Stomach smooth muscle (tissue), 2 donors: ENCODE data around the gene IPO9.

Experiments used
- H3K27ac ChIP-seq: one replicate; pipeline ENCODE4 v1.7.0; 2013; ENCODE audit warnings: mild to moderate bottlenecking, low read length, inconsistent platforms
- H3K27me3 ChIP-seq, 2 donors: one replicate each; pipeline ENCODE4 v1.7.0; 2013; ENCODE audit warnings: low read length in 2 of 2; ENCODE audit not compliant: insufficient read depth in 2 of 2, control insufficient read depth in 1 of 2
- H3K36me3 ChIP-seq, 2 donors: one replicate each; pipeline ENCODE4 v1.7.0; 2013; ENCODE audit warnings: low read length in 2 of 2; ENCODE audit not compliant: control insufficient read depth in 2 of 2, insufficient read depth in 2 of 2
- H3K4me1 ChIP-seq: one replicate; pipeline ENCODE4 v1.7.0; 2013; ENCODE audit warnings: low read length; ENCODE audit not compliant: control insufficient read depth, insufficient read depth
- H3K4me3 ChIP-seq, 2 donors: one replicate each; pipeline ENCODE4 v1.7.0; 2013; ENCODE audit warnings: low read length in 2 of 2
- H3K9ac ChIP-seq, 2 donors: one replicate each; pipeline ENCODE4 v1.7.0; 2013; ENCODE audit warnings: low read length in 2 of 2, mild to moderate bottlenecking in 1 of 2
- H3K9me3 ChIP-seq, 2 donors: one replicate each; pipeline ENCODE4 v1.7.0; 2013; ENCODE audit warnings: low read length in 2 of 2; ENCODE audit not compliant: control insufficient read depth in 2 of 2
- donor health status: healthy.
- donor health status: Pancreatic carcinoma.

IPO9 gene

GRCh38 chr1:201809876-201810275 is 19.1 kb upstream of the IPO9 start:
- peaks cover 62 to 80% of the 10 kb centered on the region in 2 donors for H3K36me3 ChIP-seq

GRCh38 chr1:201810466-201811216 is 18.3 kb upstream of the IPO9 start:
- H3K27me3 ChIP-seq, result no peaks in the 10 kb centered on the region
- no peak overlapping the region for H3K4me3 ChIP-seq
- peaks cover 64 to 78% of the 10 kb centered on the region in 2 donors for H3K36me3 ChIP-seq
- H3K9me3 ChIP-seq, result no peaks in the 10 kb centered on the region
- no peak overlapping the region for H3K27ac ChIP-seq
- no peaks in the 10 kb centered on the region for H3K4me1 ChIP-seq
- H3K9ac ChIP-seq, result no peak overlapping the region

More at GRCh38 chr1:201809876-201810275, 19.1 kb upstream of the IPO9 start:
- no peak overlapping the region for H3K4me3 ChIP-seq
- H3K4me1 ChIP-seq, result no peaks in the 10 kb centered on the region
- no peak overlapping the region for H3K27ac ChIP-seq
- H3K9ac ChIP-seq, result no peak overlapping the region
- no peaks in the 10 kb centered on the region for H3K27me3 ChIP-seq
- H3K9me3 ChIP-seq, result no peaks in the 10 kb centered on the region

GRCh38 chr1:201813226-201813625 is 15.7 kb upstream of the IPO9 start:
- no peaks in the 10 kb centered on the region for H3K27me3 ChIP-seq
- H3K36me3 ChIP-seq, result peaks cover 56 to 67% of the 10 kb centered on the region in 2 donors
- no peaks in the 10 kb centered on the region for H3K4me1 ChIP-seq
- H3K4me3 ChIP-seq, result no peak overlapping the region
- H3K27ac ChIP-seq, result no peak overlapping the region
- H3K9me3 ChIP-seq, result no peaks in the 10 kb centered on the region
- H3K9ac ChIP-seq, result peak overlapping the region in 1 of 2 donors; percentile 21

- H3K36me3 ChIP-seq, result peaks cover 46 to 49% of the 10 kb centered on the region in 2 donors
- H3K4me1 ChIP-seq, result no peaks in the 10 kb centered on the region
- no peaks in the 10 kb centered on the region for H3K27me3 ChIP-seq
- no peaks in the 10 kb centered on the region for H3K9me3 ChIP-seq
- H3K4me3 ChIP-seq, result no peak overlapping the region
- H3K27ac ChIP-seq, result no peak overlapping the region
- H3K9ac ChIP-seq, result no peak overlapping the region
Observed at GRCh38 chr1:201816309-201816854, 12.6 kb upstream of the IPO9 start.

- Histone ChIP-seq H3K4me3 (no peak overlapping the region), H3K9ac (no peak overlapping the region), H3K4me1 (no peaks in the 10 kb centered on the region), H3K27ac (no peak overlapping the region), H3K27me3 (no peaks in the 10 kb centered on the region), H3K9me3 (no peaks in the 10 kb centered on the region), H3K36me3 (peaks cover 31 to 40% of the 10 kb centered on the region in 2 donors)
Observed at GRCh38 chr1:201818971-201819750, 9.8 kb upstream of the IPO9 start.

GRCh38 chr1:201820413-201820812 is 8.5 kb upstream of the IPO9 start:
- Histone ChIP-seq H3K4me3 (no peak overlapping the region), H3K27ac (no peak overlapping the region), H3K36me3 (peaks cover 29 to 38% of the 10 kb centered on the region in 2 donors), H3K27me3 (no peaks in the 10 kb centered on the region), H3K4me1 (no peaks in the 10 kb centered on the region), H3K9me3 (no peaks in the 10 kb centered on the region), H3K9ac (no peak overlapping the region)

- H3K9me3 ChIP-seq, result no peaks in the 10 kb centered on the region
- H3K9ac ChIP-seq, result no peak overlapping the region
- no peak overlapping the region for H3K27ac ChIP-seq
- H3K4me3 ChIP-seq, result no peak overlapping the region
- peaks cover 6% of the 10 kb centered on the region for H3K4me1 ChIP-seq
- H3K36me3 ChIP-seq, result peaks cover 12 to 13% of the 10 kb centered on the region in 2 donors
- H3K27me3 ChIP-seq, result no peaks in the 10 kb centered on the region
Observed at GRCh38 chr1:201825245-201825644, 3.7 kb upstream of the IPO9 start.

- H3K27ac ChIP-seq, result no peak overlapping the region
- H3K36me3 ChIP-seq, result peaks cover 3 to 10% of the 10 kb centered on the region in 2 donors
- H3K9ac ChIP-seq, result peak overlapping the region in 1 of 2 donors; percentile 36
- H3K4me1 ChIP-seq, result peaks cover 9% of the 10 kb centered on the region
- no peaks in the 10 kb centered on the region for H3K27me3 ChIP-seq
- no peaks in the 10 kb centered on the region for H3K9me3 ChIP-seq
- H3K4me3 ChIP-seq, result no peak overlapping the region
Observed at GRCh38 chr1:201826830-201827229, 2.1 kb upstream of the IPO9 start.

- Histone ChIP-seq H3K9ac (no peak overlapping the region), H3K4me3 (no peak overlapping the region), H3K36me3 (peaks cover 2 to 5% of the 10 kb centered on the region in 2 donors), H3K4me1 (peaks cover 9% of the 10 kb centered on the region), H3K27ac (no peak overlapping the region), H3K9me3 (no peaks in the 10 kb centered on the region), H3K27me3 (no peaks in the 10 kb centered on the region)
Observed at GRCh38 chr1:201827321-201828216, 1.4 kb upstream of the IPO9 start.

- Histone ChIP-seq H3K27me3 (no peaks in the 10 kb centered on the region), H3K4me3 (peak overlapping the region in 1 of 2 donors; percentile 30), H3K36me3 (no peaks in the 10 kb centered on the region), H3K4me1 (peaks cover 9% of the 10 kb centered on the region), H3K9me3 (no peaks in the 10 kb centered on the region), H3K27ac (no peak overlapping the region), H3K9ac (no peak overlapping the region)
Observed at GRCh38 chr1:201828217-201828819, 639 bp upstream of the IPO9 start.
